Endothelial cell of umbilical vein (primary cell): ENCODE results near the gene CXorf65. TPM values are rescaled to one million over a fixed set of nuclear protein-coding genes. Genes with fewer than 3 reads are reported as not detected.

ENCODE experiments used
- BruUV-seq: library from RNA; stranded (reverse); fragments of 400-500 nt; replicated peaks from 2 replicates; lab custom pipeline; 2021; lab: Mats Ljungman, UMichigan
- CTCF ChIA-PET: fragments of 300-600, 350-600 bp; sonication (Branson Sonifier 250); formaldehyde crosslinking; loops from one replicate; lab custom pipeline; 2021; ENCODE audit warnings: antibody characterized with exemption, inconsistent platforms; lab: Charles Lee
- POLR2A ChIA-PET: fragments of 300-600, 350-600 bp; sonication (Branson Sonifier 250); formaldehyde crosslinking; loops from one replicate; lab custom pipeline; 2021; ENCODE audit warnings: antibody characterized with exemption, inconsistent platforms; lab: Charles Lee
- DNase-seq: peaks from one replicate; pipeline ENCODE4 v3.0.0-alpha.2; 2011; ENCODE audit warnings: low read depth, low spot score
- FAIRE-seq: peaks from 2 replicates; lab custom pipeline; 2011; peaks lifted over from hg19 to GRCh38; lab: Jason Lieb, UNC
- H2AFZ ChIP-seq: 2 replicates; pipeline ENCODE4 v1.6.0; 2012; ENCODE audit warnings: low read depth, low read length, control low read depth, inconsistent platforms
- H3K27ac ChIP-seq: 2 replicates; pipeline ENCODE4 v1.5.1; 2011; ENCODE audit warnings: low read depth, mild to moderate bottlenecking, control low read depth, low read length, moderate library complexity; ENCODE audit not compliant: insufficient read depth
- H3K27me3 ChIP-seq, 2 experiments: 2 replicates each; pipeline versions ENCODE4 v1.6.0 to v1.6.1; 2011; ENCODE audit warnings: low read length in 2 of 2, mixed read lengths in 1 of 2; ENCODE audit not compliant: control insufficient read depth in 2 of 2, insufficient read depth in 2 of 2
- H3K36me3 ChIP-seq, 2 experiments: 2 replicates in 1 of 2; 3 replicates in 1 of 2; pipeline ENCODE4 v1.5.1; 2011; ENCODE audit warnings: low read length in 2 of 2, mild to moderate bottlenecking in 1 of 2, moderate library complexity in 1 of 2; ENCODE audit not compliant: control insufficient read depth in 2 of 2, insufficient read depth in 2 of 2; ENCODE audit errors: extremely low read depth in 1 of 2
- H3K4me1 ChIP-seq: 3 replicates; pipeline ENCODE4 v1.5.1; 2011; ENCODE audit warnings: mild to moderate bottlenecking, low read length; ENCODE audit not compliant: control insufficient read depth, insufficient read depth; ENCODE audit errors: extremely low read depth
- H3K4me2 ChIP-seq: 2 replicates; pipeline ENCODE4 v1.6.1; 2011; ENCODE audit warnings: low read length, control low read depth, mixed read lengths; ENCODE audit not compliant: insufficient read depth
- H3K4me3 ChIP-seq, 3 experiments: fragments of 200-600 bp in 1 of 3; sonication (generic), shearing (Covaris generic) in 1 of 3; replicated peaks in 1 of 3; 2 replicates each; pipeline ENCODE4 v1.5.1; 2011 to 2016; ENCODE audit warnings: control low read depth in 3 of 3, low read length in 3 of 3, mild to moderate bottlenecking in 2 of 3, inconsistent platforms in 1 of 3, low read depth in 1 of 3, moderate library complexity in 1 of 3; ENCODE audit not compliant: insufficient read depth in 1 of 3
- H3K79me2 ChIP-seq: 2 replicates; pipeline ENCODE4 v1.6.0; 2012; ENCODE audit warnings: low read length, inconsistent platforms; ENCODE audit not compliant: control insufficient read depth, insufficient read depth
- H3K9ac ChIP-seq: replicated peaks from 2 replicates; pipeline ENCODE3; 2011; ENCODE audit warnings: low read length, control low read depth; ENCODE audit not compliant: insufficient read depth; ENCODE audit errors: extremely low read depth
- H3K9me1 ChIP-seq: replicated peaks from 3 replicates; pipeline ENCODE4 v1.6.0; 2011; ENCODE audit warnings: mild to moderate bottlenecking, low read length; ENCODE audit not compliant: control insufficient read depth, insufficient read depth; ENCODE audit errors: extremely low read depth
- H3K9me3 ChIP-seq: replicated peaks from 2 replicates; pipeline ENCODE4 v1.5.1; 2012; ENCODE audit warnings: low read length, inconsistent platforms; ENCODE audit not compliant: control insufficient read depth, insufficient read depth
- H4K20me1 ChIP-seq: replicated peaks from 2 replicates; pipeline ENCODE3; 2011; ENCODE audit warnings: mild to moderate bottlenecking, low read length; ENCODE audit not compliant: control insufficient read depth, insufficient read depth; ENCODE audit errors: extremely low read depth
- CTCF ChIP-seq, 2 donors: IDR thresholded peaks; 1 replicate in 1 of 2; 2 replicates in 1 of 2; pipeline ENCODE4 v1.5.1; 2011; ENCODE audit warnings: low read length in 2 of 2, mild to moderate bottlenecking in 2 of 2, moderate library complexity in 2 of 2, control low read depth in 1 of 2, inconsistent platforms in 1 of 2, low read depth in 1 of 2; ENCODE audit not compliant: insufficient read depth in 1 of 2; ENCODE audit errors: extremely low read depth in 1 of 2
- EZH2 ChIP-seq: IDR thresholded peaks from 2 replicates; pipeline ENCODE4 v1.6.1; 2012; ENCODE audit warnings: borderline replicate concordance, low read depth, mild to moderate bottlenecking, moderate library complexity, low read length, inconsistent platforms; ENCODE audit not compliant: severe bottlenecking
- FOS ChIP-seq: IDR thresholded peaks from 2 replicates; pipeline ENCODE4 v1.6.1; 2011; ENCODE audit warnings: mild to moderate bottlenecking, low read length, moderate library complexity, borderline replicate concordance; ENCODE audit not compliant: insufficient read depth
- GATA2 ChIP-seq: IDR thresholded peaks from 2 replicates; pipeline ENCODE4 v1.7.0; 2011; ENCODE audit warnings: low read depth, mild to moderate bottlenecking, moderate library complexity, mixed read lengths, low read length; ENCODE audit not compliant: insufficient read length, insufficient read depth
- JUN ChIP-seq: IDR thresholded peaks from 2 replicates; pipeline ENCODE4 v1.6.1; 2011; ENCODE audit warnings: borderline replicate concordance, low read depth; ENCODE audit not compliant: insufficient read length, insufficient read depth
- MAX ChIP-seq: IDR thresholded peaks from 2 replicates; pipeline ENCODE4 v1.6.1; 2011; ENCODE audit not compliant: insufficient read depth, insufficient read length
- MYC ChIP-seq: IDR thresholded peaks from one replicate; pipeline ENCODE4 v1.6.1; 2011; ENCODE audit warnings: mild to moderate bottlenecking, low read depth, low read length
- POLR2A ChIP-seq: IDR thresholded peaks from 2 replicates; pipeline ENCODE4 v1.6.1; 2012; ENCODE audit warnings: low read depth, mild to moderate bottlenecking, control low read depth, low read length
- POLR2AphosphoS5 ChIP-seq: IDR thresholded peaks from 2 replicates; pipeline ENCODE4 v1.6.1; 2012; ENCODE audit warnings: low read depth, mild to moderate bottlenecking, control low read depth, low read length, moderate library complexity; ENCODE audit not compliant: insufficient read depth
- dilution Hi-C: fragments of 300-500 bp; cut with MboI; formaldehyde crosslinking; loops from one replicate; pipeline ENCODE4 v1.15.0; 2019; ENCODE audit warnings: low sequenced_read_pairs; ENCODE audit not compliant: extremely low pct_ligation_motif_present
- intact Hi-C: fragments of 100-400 bp; cut with micrococcal nuclease; formaldehyde crosslinking; loops from one replicate; pipeline ENCODE4 v1.10.0; 2022
- polyA plus RNA-seq, 4 experiments: library from polyadenylated mRNA; depleted of rRNA in 3 of 4; stranded (reverse) in 3 of 4; unstranded in 1 of 4; fragments of >200 nt; gene quantifications; 2 replicates each; pipeline versions ENCODE4 v1.2.1 to v1.2.3, GENCODE V29; 2011 to 2012; ENCODE audit warnings: missing spikeins in 1 of 4
- total RNA-seq: library from RNA; stranded (reverse); gene quantifications from 2 replicates; pipeline ENCODE4 v1.2.3, GENCODE V29; 2021

Gene CXorf65
- total and polyA plus RNA-seq, 2 donors (not counting 3 experiments of a cell fraction or from before 2014, with no cell fraction given), result not detected

- dilution Hi-C loops (no loop called here), intact Hi-C loops (loop anchor here (10.0 kb wide), 1 partner anchor 116 kb away; no protein-coding TSS in a partner anchor)
- H3K9me1 ChIP-seq, result no peaks in the 10 kb centered on the region
- FAIRE-seq (no peak), DNase-seq (no peak)
- no peak within 1 kb of the TSS for H2AFZ ChIP-seq
- CTCF ChIA-PET, result interaction anchor here (0.9 kb wide), 2 partner anchors 9 to 14 kb away, joined by 3 read pairs; no protein-coding TSS in a partner anchor
- no peaks in the 10 kb centered on the region for H3K36me3 ChIP-seq
- H3K4me2 ChIP-seq, result no peak within 1 kb of the TSS
- no peaks in the 10 kb centered on the region for H3K4me1 ChIP-seq
- no peak within 1 kb of the TSS for H3K4me3 ChIP-seq
- peaks cover 3 to 4% of the 10 kb centered on the region in 2 experiments for H3K27me3 ChIP-seq
- H4K20me1 ChIP-seq, result no peaks in the 10 kb centered on the region
- no TSS peak for BruUV-seq
- H3K9ac ChIP-seq, result no peak within 1 kb of the TSS
- TF ChIP-seq FOS, result no peak
- TF ChIP-seq MYC, result no peak
- no peak for TF ChIP-seq CTCF (IDR thresholded peaks at IDR 0.05; ENCODE audit: extremely low read depth in 1 of 2, insufficient read depth in 1 of 2, low read depth in 1 of 2, low read length in 2 of 2)
- TF ChIP-seq EZH2, result no peak
- no peak for TF ChIP-seq JUN
- TF ChIP-seq POLR2AphosphoS5, result no peak
- TF ChIP-seq GATA2, result no peak
- no peak for TF ChIP-seq POLR2A
- TF ChIP-seq MAX, result no peak
- no peaks in the 10 kb centered on the region for H3K9me3 ChIP-seq
- no peak within 1 kb of the TSS for H3K27ac ChIP-seq
- POLR2A ChIA-PET, result no interaction called here
- H3K79me2 ChIP-seq, result no peaks in the 10 kb centered on the region
Observed at GRCh38 chrX:71111141-71111843, 4.8 kb upstream of the CXorf65 start, which contains the start of gene IL2RG. Gene IL2RG, minus strand, starts transcription at chrX:71111577. Its CDS starts 38 bp downstream, at chrX:71111539.
